OCI-LY3 (cell line): Measurements from ENCODE around the gene CATSPER4.

Experiments
- H2AFZ ChIP-seq: fragments of 200-600, 300-600 bp; shearing (Covaris generic); 2 replicates; pipeline ENCODE4 v1.6.0; 2014; ENCODE audit warnings: antibody characterized with exemption, low read depth, low read length
- H3K27ac ChIP-seq: fragments of 200-600, 300-600 bp; sonication (generic); 2 replicates; pipeline ENCODE4 v1.5.1; 2014; ENCODE audit warnings: mild to moderate bottlenecking, low read length, moderate library complexity, mixed read lengths
- H3K27me3 ChIP-seq: fragments of 200-600, 300-600 bp; sonication (generic); 2 replicates; pipeline ENCODE4 v1.6.1; 2014; ENCODE audit warnings: low read depth, low read length, mixed read lengths
- H3K36me3 ChIP-seq: fragments of 200-600, 300-600 bp; sonication (generic); replicated peaks from 2 replicates; pipeline ENCODE3; 2014; ENCODE audit warnings: low read depth, low read length, mixed read lengths
- H3K4me1 ChIP-seq: fragments of 300-600, 200-600 bp; sonication (generic); 2 replicates; pipeline ENCODE4 v1.6.1; 2014; ENCODE audit warnings: low read length, mixed read lengths
- H3K4me2 ChIP-seq: fragments of 200-600, 300-600 bp; sonication (generic); 2 replicates; pipeline ENCODE4 v1.6.1; 2014; ENCODE audit warnings: low read length, mixed read lengths
- H3K4me3 ChIP-seq: fragments of 300-600, 200-600 bp; sonication (generic); 2 replicates; pipeline ENCODE4 v1.5.1; 2014; ENCODE audit warnings: antibody characterized with exemption, mild to moderate bottlenecking, low read length, moderate library complexity
- H3K79me2 ChIP-seq: fragments of 300-600, 200-600 bp; shearing (Covaris generic); 2 replicates; pipeline ENCODE4 v1.6.1; 2014; ENCODE audit warnings: mild to moderate bottlenecking, low read length, mixed read lengths
- H3K9ac ChIP-seq: fragments of 300-600, 200-600 bp; shearing (Covaris generic); 2 replicates; pipeline ENCODE4 v1.6.0; 2014; ENCODE audit warnings: mild to moderate bottlenecking, low read length, moderate library complexity
- H3K9me3 ChIP-seq: fragments of 200-600, 300-600 bp; shearing (Covaris generic); 2 replicates; pipeline ENCODE4 v1.6.1; 2014; ENCODE audit warnings: low read length, mixed read lengths; ENCODE audit not compliant: insufficient read depth
- H4K20me1 ChIP-seq: fragments of 200-600, 300-600 bp; sonication (generic); 2 replicates; pipeline ENCODE4 v1.6.1; 2016; ENCODE audit warnings: low read length, mixed read lengths; ENCODE audit not compliant: insufficient read depth
- EZH2phosphoT487 ChIP-seq: fragments of 200-600 bp; shearing (Covaris generic); IDR thresholded peaks from 2 replicates; pipeline ENCODE4 v1.6.1; 2018; ENCODE audit warnings: antibody characterized with exemption, mixed run types, low read depth
- TF ChIP-seq, protein P1 (sequence below): fragments of 200-600, 300-600 bp; sonication (generic); IDR thresholded peaks from 2 replicates; pipeline ENCODE4 v1.5.1; 2014; ENCODE audit warnings: antibody characterized with exemption, low read length, low read depth

The CATSPER4 gene

DNA sequence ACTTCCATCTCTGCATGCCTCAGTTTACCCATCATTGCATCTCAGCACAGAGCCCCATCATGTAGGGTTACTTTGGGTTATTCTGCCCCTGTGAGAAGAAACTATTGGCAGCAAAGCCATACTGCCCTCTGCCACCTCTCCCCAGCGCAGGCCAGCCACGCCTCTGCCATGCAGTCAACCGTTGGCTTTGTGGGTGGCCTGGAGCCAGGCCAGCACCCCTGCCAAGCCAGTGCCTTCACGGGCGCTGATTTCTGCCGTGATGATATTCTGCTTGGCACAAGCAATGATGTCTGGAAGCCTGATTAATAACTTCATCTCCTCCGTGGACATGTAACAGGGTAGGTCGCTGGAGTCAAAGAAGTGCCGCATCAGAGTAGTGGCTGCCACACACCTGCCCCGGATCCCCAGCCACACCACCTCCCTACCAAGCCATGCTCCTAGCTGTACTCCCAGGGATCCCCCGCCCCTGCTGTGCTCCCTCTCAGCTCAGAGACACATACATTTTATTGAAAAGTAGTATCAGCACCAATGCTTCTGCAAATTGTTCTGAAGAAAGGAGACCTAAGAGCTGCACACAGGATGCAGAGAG lies 28.6 kb downstream of the CATSPER4 start:
- no peak overlapping the region for H2AFZ ChIP-seq
- no peak overlapping the region for H3K4me2 ChIP-seq
- no peak overlapping the region for H3K9ac ChIP-seq
- H3K4me3 ChIP-seq, result no peak overlapping the region
- H3K27ac ChIP-seq, result no peak overlapping the region
- TF ChIP-seq EZH2phosphoT487, result no peak
- TF ChIP-seq, protein P1, sequence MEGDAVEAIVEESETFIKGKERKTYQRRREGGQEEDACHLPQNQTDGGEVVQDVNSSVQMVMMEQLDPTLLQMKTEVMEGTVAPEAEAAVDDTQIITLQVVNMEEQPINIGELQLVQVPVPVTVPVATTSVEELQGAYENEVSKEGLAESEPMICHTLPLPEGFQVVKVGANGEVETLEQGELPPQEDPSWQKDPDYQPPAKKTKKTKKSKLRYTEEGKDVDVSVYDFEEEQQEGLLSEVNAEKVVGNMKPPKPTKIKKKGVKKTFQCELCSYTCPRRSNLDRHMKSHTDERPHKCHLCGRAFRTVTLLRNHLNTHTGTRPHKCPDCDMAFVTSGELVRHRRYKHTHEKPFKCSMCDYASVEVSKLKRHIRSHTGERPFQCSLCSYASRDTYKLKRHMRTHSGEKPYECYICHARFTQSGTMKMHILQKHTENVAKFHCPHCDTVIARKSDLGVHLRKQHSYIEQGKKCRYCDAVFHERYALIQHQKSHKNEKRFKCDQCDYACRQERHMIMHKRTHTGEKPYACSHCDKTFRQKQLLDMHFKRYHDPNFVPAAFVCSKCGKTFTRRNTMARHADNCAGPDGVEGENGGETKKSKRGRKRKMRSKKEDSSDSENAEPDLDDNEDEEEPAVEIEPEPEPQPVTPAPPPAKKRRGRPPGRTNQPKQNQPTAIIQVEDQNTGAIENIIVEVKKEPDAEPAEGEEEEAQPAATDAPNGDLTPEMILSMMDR, result no peak
- H4K20me1 ChIP-seq, result no peaks in the 10 kb centered on the region
- no peaks in the 10 kb centered on the region for H3K79me2 ChIP-seq
- H3K27me3 ChIP-seq, result no peaks in the 10 kb centered on the region
- H3K4me1 ChIP-seq, result no peaks in the 10 kb centered on the region
- no peaks in the 10 kb centered on the region for H3K9me3 ChIP-seq
- no peaks in the 10 kb centered on the region for H3K36me3 ChIP-seq

DNA sequence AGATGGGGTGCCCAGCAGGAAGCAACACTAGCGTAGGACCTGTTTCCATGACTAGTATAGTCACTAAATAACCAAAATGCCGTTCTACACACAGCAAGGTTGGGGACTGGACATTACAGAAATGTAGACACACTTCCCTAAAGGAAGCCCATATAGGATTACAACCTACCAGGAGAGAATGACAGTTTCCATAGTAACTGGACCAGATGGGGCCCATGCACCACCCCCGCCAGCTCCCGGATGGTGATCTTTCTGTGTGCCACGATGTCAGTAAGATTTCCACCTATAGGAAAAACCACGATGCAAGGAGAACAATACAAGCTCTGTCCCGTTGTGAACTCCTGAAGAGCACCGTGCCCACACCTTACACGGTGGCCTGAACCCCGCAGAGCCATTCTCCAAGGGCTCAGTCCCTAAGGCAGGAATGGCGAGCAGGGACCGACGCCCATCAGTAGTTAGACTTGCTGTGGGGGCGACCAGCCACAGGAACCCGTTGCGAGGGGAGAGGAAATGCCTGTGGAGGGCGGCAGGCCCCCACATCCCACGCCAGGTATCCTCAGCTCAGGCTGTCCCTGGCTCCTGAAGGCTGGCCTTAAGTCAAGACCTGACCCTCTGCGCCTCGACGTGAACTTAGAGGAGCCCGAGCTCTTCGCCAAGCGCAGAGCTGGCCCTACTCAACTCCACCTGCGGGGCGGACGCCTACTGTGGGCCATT lies 30.0 kb downstream of the CATSPER4 start:
- Histone ChIP-seq H3K9me3 (no peaks in the 10 kb centered on the region), H3K36me3 (no peaks in the 10 kb centered on the region), H3K4me1 (no peaks in the 10 kb centered on the region), H3K4me3 (no peak overlapping the region), H2AFZ (no peak overlapping the region), H3K27me3 (no peaks in the 10 kb centered on the region), H4K20me1 (no peaks in the 10 kb centered on the region), H3K9ac (no peak overlapping the region), H3K27ac (no peak overlapping the region), H3K4me2 (no peak overlapping the region), H3K79me2 (no peaks in the 10 kb centered on the region)
- TF ChIP-seq, protein P1, result no peak
- no peak for TF ChIP-seq EZH2phosphoT487

DNA sequence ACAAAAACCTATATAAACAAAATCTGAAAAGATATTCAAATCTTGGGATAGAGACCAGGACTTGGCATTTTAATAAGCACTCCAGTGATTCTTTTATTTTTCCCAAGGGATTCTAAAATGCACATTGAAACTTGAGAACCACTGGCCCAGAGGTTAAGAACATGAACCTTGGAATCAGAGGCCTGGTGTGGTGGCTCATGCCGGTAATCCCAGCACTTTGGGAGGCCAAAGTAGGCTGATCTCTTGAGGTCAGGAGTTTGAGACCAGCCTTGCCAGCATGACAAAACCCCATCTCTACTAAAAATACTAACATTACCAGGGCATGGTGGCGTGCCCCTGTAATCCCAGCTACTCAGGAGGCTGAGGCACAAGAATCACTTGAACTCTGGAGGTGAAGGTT lies 30.7 kb downstream of the CATSPER4 start:
- H4K20me1 ChIP-seq, result no peaks in the 10 kb centered on the region
- H3K79me2 ChIP-seq, result no peaks in the 10 kb centered on the region
- H3K9me3 ChIP-seq, result no peaks in the 10 kb centered on the region
- no peak overlapping the region for H3K9ac ChIP-seq
- H3K4me1 ChIP-seq, result no peaks in the 10 kb centered on the region
- no peaks in the 10 kb centered on the region for H3K27me3 ChIP-seq
- no peak overlapping the region for H3K4me2 ChIP-seq
- no peaks in the 10 kb centered on the region for H3K36me3 ChIP-seq
- TF ChIP-seq EZH2phosphoT487, result no peak
- TF ChIP-seq, protein P1, result no peak
- no peak overlapping the region for H3K4me3 ChIP-seq
- H2AFZ ChIP-seq, result no peak overlapping the region
- H3K27ac ChIP-seq, result no peak overlapping the region

DNA sequence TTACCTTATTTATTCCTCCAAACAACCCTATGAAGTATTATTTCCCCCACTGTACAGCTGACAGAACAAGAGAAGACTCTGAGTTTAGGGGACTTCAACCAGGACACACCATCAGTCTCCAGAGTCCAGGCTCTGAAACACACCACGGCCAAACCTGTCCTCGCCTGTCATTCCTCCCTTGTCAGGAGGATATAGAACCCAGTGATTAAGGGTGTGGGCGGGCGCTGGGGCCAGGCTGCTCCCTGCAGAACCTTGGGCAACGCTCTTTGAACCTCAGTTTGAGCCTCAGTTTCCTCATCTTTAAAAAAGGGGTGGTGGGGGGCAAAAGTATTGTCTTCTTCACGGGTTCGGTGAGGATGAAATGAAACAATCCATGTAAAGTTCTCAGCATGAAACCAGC lies 34.2 kb downstream of the CATSPER4 start:
- Histone ChIP-seq H3K27ac (no peak overlapping the region), H3K36me3 (no peaks in the 10 kb centered on the region), H3K4me1 (no peaks in the 10 kb centered on the region), H4K20me1 (no peaks in the 10 kb centered on the region), H2AFZ (no peak overlapping the region), H3K27me3 (no peaks in the 10 kb centered on the region), H3K9me3 (no peaks in the 10 kb centered on the region), H3K4me2 (no peak overlapping the region), H3K4me3 (no peak overlapping the region), H3K79me2 (no peaks in the 10 kb centered on the region), H3K9ac (no peak overlapping the region)
- no peak for TF ChIP-seq EZH2phosphoT487
- TF ChIP-seq, protein P1, result no peak
